Measurements from ENCODE around the gene ARHGAP27.

- no peak for TF ChIP-seq CTCF (IDR thresholded peaks at IDR 0.05; ENCODE audit: poor library complexity)
- TF ChIP-seq EZH2 (IDR thresholded peaks at IDR 0.05; ENCODE audit: borderline replicate concordance), result no peak
- no peak for TF ChIP-seq EZH2phosphoT487 (IDR thresholded peaks at IDR 0.05; ENCODE audit: low read depth, severe bottlenecking, unreplicated experiment)
Measured at GRCh38 chr17:45408611-45409421, 23.9 kb downstream of the ARHGAP27 start.

Measured in hepatocyte (in vitro differentiated cells).